IPS DF 4.7 (cell line): ENCODE measurements around the gene PDHB.
"Not testable (repeated sequence)": the region's sequence is repeated elsewhere in the genome, so short reads cannot be mapped to it uniquely, and the experiment has no call there.

Experiments used
- DNase-seq: peaks from one replicate; pipeline ENCODE4 v3.0.0-alpha.2; 2013; ENCODE audit warnings: low spot score; ENCODE audit errors: extremely low read depth

PDHB gene

DNA sequence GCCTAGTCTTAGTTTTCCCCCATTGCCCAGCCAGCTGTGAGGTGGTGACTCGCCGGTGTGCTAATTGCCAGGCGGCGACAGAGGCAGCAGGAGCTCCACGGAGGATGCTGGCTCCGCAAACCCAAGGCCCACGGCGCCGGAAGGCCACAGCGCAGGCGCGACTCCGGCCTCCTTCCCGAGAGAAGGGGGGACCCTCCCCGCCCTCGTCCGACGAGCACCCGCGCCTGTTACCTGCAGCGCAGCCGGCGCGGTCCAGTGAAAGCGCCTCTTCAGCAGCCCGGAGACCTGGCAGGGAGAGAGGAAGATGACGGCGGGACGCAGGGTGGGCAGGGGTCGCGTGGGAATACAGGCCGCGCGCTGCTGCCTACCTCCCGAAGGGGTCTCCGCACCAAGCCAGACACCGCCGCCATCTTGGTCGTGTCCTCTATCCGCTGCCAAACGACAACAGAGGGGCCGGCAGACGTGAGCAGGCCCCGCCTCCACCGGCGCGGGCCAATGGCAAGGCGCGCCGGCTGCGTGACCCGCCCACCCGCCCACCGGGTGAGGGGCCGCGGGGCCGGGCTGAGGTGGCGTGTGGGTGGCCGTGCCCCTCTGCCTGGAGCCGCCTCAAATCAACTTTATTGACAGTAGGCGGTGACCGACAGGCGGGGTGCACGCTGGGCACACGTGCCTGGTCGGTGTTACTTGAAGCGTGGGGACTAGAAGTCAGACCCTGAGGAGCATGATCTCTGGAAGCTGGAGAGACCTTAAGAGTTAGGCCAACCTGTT is at the start of gene PDHB:
PDHB (minus strand) TSS at position 433 of the 768 bp plus-strand sequence; CDS start at position 410, 23 bp downstream.
- DNase-seq = no peak

DNA sequence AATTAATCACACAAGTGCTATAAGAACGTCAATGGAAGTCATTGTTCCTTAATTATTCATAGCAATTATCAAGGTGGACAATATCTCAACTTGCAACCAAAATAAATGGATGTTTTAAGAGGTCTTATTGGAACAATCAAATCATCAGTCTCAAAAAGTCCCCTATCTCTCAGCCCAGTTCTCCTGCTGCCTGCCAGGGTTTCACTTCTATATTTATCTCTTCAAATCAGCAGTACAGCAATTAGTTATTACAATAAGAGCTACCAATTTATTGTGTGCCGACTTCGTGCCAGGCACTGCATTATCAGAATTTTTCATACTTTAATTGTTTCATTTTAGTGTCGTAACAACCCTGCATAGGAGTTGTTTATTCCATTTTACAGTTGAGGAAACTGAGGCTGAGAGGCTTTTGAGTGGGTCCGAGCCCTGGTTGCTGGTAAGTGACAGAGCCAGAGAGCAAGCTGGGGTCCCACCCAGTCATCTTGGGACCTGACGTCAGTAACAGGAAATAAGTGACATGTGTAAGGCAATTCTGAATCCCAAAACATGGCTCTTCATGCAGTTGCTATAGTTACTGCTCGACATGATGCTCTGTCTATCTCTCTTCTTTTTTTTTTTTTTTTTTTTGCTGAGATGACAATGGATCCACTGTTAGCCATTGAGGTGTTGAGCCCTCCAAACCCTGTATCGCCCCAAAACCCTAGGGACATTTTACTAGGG is 49.4 kb upstream of the PDHB start:
- DNase-seq = no peak

DNA sequence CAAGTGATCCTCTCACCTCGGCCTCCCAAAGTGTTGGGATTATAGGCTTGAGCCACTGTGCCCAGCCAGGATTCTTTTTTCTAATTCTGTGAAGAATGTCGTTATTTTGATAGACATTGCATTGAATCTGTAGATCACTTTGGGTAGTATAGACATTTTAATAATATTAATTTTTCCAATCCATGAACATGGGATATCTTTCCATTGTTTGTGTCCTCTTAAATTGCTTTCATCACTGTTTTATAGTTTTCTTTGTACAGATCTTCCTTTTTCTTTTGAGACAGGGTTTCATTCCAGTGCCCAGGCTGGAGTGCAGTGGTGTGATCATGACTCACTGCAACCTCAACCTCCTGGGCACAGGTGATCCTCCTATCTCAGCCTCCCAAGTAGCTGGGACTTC is 46.7 kb upstream of the PDHB start:
- DNase-seq = no peak

DNA sequence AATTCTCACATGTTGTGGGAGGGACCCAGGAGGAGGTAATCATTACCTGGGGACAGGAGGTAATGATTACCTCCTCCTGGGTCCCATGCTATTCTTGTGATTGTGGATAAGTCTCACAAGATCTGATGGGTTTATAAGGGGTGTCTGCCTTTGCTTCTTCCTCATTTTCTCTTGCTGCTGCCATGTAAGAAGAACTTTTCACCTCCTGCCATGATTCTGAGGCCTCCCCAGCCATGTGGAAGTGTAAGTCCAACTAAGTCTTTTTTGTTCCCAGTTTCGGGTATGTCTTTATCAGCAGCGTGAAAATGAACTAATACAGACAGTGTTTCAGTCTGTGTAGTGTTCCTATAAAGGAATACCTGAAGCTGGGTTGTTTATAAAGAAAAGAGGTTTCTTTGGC is 45.1 kb upstream of the PDHB start:
- no peak for DNase-seq

DNA sequence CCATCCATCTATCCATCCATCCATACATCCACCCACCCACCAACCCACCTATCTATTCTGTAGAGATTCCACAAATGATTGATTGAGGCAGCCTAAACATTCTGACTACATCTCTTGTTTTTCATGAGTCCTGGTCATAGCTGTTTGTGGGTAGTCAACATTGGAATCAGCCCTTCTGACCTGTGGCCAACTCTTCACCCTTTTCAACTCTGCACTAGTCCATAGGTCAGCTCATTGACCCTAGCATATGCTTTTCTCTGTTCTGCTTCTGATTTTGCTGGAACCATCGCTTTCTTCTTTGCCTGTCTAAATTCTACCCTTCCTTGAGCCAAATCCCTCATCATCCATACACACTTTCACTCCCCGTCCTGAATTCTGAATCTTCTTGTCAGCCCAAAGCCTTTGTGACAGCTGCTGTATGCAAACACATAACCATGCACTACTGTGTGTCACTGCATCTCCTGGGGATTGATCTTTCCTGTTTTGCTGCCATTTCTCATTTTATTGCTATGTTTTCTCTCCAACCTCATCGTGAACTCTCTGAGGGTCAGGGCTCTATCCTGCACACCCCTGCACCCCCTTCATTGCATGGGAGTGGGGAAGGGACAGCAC is 41.4 kb upstream of the PDHB start:
- no peak for DNase-seq

DNA sequence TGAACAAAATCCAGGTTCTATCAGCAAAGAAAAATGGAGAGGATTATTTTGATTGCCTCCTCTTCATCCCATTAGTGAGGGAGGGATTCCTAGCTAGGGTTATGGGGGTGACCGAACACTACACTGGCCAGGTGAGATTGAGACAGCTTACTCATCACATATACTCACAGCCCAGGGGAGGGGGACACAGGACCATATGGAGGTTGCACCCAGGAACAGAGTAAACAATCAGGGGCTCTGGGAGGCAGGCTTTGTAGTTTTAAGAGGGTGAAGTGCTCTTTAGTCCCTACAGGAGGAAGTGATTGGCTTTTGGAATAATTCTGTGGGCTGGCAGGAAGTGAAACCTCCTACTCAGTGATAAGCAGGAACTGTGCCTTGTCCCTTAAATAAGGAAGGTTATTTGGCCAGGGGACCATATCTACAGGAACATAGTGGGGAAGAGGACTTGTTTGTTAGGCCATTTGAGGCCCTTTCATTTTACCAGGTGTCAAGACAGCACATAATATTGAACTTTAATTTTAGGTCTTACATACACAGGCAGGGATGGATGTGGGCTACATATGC is 40.8 kb upstream of the PDHB start:
- no peak for DNase-seq

DNA sequence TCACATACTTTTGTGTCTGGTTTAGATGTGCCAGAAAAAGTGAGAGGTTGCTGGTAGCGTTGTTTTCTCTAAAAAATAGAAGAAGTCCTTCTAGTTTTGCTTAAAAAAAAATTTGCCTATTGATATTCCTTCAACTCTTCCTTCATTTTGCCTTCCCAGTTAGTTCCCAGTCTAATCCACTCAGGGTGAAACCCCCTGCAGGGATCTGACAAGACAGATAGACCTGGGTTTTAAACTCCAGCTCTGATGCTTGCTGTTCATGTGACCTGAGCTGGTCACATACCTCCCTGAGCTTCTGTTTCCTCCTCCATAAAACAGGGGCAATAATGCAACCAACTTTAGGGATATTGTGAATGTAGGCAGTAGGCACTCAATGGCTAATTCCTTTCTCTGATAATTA is 39.6 kb upstream of the PDHB start:
- no peak for DNase-seq

DNA sequence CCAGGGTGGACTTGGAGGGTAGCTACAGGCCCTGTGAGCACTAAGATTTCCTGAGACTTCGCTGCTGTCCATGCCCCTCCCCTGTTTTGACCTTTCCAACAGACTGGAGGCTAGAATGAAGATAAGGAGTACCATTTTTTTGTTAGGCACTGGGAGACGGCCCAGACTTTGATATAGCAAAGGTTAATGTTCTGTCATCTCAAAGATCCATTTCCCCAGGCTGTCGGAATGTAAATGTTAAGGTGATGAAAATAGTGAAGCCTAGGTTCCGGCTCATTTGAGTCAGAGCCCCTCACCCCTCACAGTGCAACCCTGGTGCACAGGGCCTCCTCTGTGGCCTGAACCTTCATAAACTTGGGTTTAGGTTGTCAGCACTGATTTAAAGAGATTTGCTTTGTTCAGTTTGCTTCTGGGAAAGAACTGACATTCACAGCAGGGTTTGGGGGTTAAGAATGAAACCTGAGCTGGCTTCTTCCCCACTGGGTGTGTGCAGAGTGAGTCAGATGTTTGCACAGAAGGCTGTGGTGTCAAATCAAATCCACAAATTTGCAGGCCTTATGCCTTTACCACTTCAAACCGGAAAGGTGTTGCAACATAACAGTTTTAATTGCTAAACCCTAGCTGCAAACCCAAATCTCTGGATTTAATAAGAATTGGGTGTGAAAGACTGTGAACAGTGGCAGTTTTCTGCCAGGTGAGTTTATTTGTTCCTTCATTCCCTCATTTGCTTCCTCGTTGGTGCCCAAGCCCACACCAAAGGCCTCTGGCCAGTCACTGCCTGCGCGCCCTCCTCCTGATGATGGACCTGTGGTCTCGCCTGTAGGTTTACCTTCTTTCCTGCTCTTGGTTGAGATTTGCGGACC is 37.6 kb upstream of the PDHB start:
- DNase-seq = no peak

DNA sequence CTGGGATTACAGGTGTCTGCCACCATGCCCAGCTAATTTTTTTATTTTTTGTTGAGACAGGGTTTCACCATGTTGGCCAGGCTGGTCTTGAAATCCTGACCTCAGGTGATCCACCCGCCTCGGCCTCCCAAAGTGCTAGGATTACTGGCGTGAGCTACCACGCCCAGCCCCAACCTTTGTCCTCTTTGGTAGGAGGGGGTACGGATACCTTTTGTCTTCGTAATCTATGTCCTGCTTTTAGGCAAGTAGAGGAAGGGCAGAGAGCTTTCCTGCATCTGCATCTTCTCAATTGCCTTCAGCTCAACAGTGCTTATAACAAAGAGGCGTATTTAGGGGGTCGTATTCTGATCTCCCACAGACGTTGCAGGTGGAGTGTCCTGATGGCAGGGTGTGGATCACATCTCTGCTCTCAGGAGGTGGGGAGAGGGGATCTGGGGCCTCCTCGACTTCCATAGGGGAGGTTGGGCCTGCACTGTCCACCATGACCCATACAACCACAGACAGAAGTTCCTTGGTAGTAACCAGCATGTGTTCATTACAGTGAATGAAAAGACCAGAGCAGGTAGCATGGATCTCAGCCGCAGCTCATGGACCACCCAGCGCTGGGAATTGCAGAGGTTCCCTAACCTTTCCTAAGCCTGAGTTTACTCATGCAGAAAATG is 36.9 kb upstream of the PDHB start:
- DNase-seq = no peak

DNA sequence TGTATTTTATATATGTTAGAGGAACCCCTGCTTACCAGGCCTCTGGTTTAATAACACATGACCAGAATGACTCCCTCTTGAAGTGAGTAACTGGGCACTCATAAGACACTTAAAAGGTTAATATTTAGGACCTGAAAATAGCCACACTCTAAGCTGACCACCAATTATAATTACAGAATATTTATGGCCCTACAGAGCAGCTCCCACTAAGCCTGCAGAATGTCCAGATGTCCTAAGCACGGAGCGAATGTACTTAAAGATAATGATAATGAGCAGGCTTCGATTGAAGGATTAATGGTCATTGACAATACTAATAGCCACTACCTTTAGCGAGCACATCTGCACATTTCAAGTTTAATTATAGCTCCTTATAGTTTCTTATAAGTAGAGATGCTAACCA is 35.5 kb upstream of the PDHB start:
- no peak for DNase-seq

DNA sequence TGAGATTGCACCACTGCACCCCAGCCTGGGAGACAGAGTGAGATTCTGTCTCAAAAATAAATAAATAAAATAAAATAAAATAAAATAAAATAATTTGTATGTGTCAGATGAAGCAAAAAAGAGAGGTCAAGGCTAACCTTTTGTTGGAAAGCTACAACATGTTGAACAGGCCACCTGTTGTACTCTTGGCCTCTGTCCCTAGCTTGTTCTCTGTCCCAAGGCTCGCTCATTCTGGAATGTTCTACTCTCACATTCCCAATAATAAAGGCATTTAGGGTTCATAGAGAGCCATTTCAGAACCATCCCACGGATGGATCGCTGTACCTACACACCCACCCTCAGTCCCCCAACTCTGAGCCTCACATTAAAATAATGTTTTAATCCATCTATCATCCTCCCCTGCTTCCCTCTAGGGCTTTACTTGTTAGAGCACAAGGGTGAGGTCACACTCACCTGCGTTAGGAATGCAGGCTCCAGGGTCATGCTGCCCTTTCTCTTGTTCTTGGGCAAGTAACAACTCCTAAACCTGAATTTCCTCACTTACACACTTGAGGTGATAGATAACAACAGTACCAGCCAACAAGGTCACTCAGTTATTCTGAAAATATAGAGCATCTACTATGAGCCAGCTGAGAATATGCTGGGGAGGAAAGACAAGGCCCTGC is 33.4 kb upstream of the PDHB start:
- no peak for DNase-seq

DNA sequence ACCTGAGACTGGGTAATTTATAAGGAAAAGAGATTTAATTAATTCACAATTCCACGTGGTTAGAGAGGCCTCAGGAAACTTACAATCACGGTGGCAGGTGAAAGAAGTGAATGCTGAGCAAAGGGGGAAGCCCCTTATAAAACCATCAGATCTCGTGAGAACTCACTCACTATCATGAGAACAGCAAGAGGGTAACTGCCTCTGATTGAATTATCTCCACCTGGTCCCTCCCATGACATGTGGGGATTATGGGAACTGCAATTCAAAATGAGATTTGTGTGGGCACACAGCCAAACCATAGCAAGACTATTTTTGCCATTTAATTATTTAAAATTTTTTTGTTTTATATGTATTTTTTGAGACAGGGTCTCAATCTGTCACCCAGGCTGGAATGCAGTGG is 31.2 kb upstream of the PDHB start:
- DNase-seq = no peak

DNA sequence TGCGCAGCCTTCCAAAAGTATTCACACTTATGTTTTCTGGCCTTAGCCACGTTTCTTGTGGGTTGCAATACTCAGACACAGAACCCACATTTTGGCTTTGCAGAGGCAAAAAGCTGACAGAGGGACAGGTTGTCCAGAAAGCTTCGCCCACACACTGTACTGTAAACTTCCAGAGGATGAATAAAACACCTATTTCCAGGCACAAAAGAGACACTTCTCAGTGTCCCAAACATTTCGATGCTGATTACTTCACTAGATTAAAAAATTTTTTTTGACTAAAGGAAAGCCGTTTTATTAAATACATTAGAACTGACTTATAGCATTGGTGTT is 30.3 kb upstream of the PDHB start:
- DNase-seq = no peak

DNA sequence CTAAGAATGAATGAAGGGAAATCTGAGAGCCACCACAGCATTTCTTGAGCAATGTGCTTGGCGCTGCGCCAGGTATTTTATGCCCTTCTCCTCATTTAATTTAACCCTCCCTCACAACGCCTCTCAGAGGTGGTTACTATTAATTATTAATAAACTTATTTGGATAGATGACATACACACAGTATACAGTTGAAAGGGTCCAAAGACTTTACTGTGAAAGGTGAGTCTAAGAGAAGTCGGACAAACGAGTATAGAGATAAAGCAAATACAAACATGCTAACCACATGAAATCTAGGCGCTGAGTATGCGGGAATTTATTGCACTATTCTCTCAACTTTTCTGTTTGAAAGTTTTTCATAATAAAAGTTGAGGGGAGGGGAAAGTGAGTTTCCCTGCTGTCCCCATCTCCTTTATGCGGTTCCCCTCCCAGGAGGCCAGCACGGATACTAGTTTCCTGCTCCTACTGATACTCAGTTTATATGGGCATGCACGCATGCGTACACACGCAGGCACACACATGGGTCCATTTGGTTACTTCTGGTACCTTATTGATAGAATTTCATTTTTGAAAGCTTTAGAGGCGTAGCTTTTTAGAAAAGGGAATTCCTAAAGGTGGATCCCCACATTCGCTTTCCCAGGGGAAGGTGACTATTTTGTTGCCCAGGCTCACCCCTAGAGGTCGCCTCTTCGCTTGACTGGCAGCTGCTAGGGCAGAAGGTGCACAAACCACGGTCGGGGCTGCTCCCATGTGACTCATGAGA is 29.7 kb upstream of the PDHB start:
- DNase-seq = peak; percentile 28

DNA sequence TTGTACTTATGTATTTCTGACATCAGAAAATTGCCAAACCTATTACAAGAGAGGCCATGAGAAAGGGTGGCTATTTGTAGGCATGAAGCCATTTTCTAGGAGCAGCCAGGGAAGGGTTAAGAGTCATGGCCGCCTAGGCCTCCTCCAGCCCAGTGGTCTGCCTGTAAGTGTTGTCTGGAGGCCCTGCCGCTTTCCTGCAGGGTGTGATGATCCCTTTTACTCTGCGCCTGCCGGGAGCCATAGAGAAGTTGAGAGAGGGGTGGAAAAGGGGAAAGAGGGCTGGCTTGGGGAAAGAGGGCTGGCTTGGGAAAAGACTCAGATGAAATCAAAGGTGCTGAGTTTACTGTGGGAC is 29.2 kb upstream of the PDHB start:
- DNase-seq = no peak

DNA sequence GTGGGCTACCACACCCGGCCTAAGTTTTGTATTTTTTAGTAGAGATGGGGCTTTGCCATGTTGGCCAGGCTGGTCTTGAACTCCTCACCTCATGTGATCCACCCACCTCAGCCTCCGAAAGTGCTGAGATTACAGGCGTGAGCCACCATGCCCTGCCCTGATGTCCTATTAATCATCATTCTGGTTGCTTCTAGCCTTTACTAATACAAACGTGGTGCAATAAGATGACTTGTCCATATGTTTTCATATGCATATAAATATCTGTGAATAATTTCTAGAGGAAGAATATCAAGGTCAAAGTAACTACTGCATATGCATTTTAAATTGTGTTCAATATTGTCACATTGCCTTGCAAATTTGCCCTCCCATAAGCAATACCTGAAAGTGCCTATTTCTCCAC is 25.5 kb upstream of the PDHB start:
- no peak for DNase-seq

DNA sequence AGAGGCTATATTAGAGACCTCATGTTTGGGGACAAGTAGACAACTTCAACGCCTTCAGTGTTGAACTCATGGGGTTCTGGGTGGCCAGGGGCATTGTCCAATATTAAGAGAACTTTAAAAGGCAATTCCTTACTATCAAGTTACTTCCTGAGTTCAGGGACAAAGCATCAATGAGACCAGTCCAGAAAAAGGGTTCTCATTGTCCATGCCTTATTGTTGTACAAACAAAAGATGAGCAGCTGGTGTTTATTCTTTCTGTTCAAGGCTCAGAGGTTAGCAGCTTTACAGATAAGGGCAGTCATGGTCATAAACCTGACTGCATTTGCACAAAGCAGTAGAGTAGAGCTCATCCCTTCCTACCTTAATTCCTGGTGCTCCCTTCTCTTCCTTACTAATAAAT is 18.5 kb upstream of the PDHB start:
- no peak for DNase-seq

DNA sequence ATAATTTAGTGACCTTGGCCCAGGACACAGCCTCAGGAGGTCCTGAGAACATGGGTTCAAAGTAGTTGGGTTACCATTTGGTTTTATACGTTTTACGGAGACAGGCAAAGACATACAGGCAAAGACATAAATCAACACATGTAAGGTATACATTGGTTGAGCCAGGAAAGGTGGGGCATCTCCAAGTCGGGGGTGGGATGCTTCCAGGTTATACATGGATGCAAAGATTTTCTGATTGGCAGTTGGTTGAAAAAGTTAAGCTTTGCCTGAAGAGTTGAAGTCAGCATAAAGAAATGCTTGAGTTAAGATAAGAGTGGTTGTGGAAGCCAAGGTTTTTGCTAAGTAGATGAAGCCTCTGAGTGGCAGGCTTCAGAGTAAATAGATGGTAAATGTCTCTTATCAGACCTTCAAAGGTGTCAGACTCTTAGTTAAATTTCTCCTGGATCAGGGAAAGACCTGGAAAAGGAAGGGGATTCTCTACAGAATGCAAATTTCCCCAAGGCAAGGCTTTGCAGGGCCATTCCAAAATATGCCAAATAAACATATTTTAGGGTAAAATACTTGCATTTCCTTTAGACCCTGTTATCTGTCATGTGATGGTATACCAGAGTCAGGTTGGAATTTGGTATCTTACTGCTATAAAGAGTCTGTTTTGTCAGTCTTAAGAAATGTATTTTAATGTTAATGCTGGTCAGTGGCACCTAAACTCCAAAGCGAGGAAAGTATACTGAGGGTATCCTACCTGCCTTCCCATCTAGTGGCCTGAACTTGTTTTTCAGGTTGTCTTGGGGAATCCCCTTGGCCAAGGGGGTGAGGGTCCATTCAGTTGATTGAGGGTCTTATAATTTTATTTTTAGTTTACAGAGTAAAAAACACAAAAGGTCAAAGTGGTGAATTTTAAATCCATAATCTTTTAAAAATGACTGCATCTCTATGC is 8.2 kb upstream of the PDHB start:
- DNase-seq = no peak

DNA sequence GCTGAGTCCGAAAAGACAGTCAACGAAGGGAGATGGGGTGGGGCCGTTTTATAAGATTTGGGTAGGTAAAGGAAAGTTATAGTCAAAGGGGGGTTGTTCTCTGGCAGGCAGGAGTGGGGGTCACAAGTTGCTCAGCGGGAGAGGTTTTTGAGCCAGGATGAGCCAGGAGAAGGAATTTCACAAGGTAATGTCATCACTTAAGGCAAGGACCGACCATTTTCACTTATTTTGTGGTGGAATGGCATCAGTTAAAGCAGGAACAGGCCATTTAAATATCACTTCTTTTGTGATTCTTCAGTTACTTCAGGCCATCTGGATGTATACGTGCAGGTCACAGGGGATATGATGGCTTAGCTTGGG is 7.3 kb upstream of the PDHB start:
- DNase-seq = not testable (repeated sequence)
